T-helper 17 cell (primary cell): ENCODE results near the gene DBN1. TPM values are rescaled to one million over a fixed set of nuclear protein-coding genes. Genes with fewer than 3 reads are reported as not detected.
A peak's percentile ranks its signal among the peaks of the same experiment; 100 is the strongest.

Source experiments
- ATAC-seq: fragments of 150-1000 bp; cut with Tn5 transposase; 2 replicates; pipeline ENCODE4 v1.10.0; 2021; ENCODE audit warnings: mild to moderate bottlenecking, moderate library complexity
- DNase-seq, 3 donors: peaks; one replicate each; pipeline versions ENCODE4 v3.0.0 to v3.0.0-alpha.2; 2020 to 2021
- H3K9me3 ChIP-seq: one replicate; pipeline ENCODE4 v1.7.0; 2013; ENCODE audit warnings: low read length, mild to moderate bottlenecking; ENCODE audit not compliant: control insufficient read depth, poor library complexity, severe bottlenecking
- H3K27ac Mint-ChIP-seq: one replicate; pipeline ENCODE4 v1.8.0; 2022; ENCODE audit warnings: mild to moderate bottlenecking, moderate library complexity, mixed read lengths
- H3K27me3 Mint-ChIP-seq: one replicate; pipeline ENCODE4 v1.8.0; 2022; ENCODE audit warnings: mixed read lengths
- H3K36me3 Mint-ChIP-seq: one replicate; pipeline ENCODE4 v1.8.0; 2022; ENCODE audit warnings: low read depth, mixed read lengths
- H3K4me1 Mint-ChIP-seq: one replicate; pipeline ENCODE4 v1.8.0; 2022; ENCODE audit warnings: mild to moderate bottlenecking, mixed read lengths
- H3K4me3 Mint-ChIP-seq: one replicate; pipeline ENCODE4 v1.8.0; 2022; ENCODE audit warnings: mild to moderate bottlenecking, moderate library complexity, mixed read lengths
- total RNA-seq, 4 donors: library from RNA in 2 of 4; stranded (reverse) in 2 of 4; gene quantifications; one replicate each; pipeline ENCODE4 v1.2.3 and lab custom pipeline; 2022 to 2026

DBN1 gene
- total RNA-seq, 2 donors from 2014 or later = 1.2 to 5.0 TPM

DNA sequence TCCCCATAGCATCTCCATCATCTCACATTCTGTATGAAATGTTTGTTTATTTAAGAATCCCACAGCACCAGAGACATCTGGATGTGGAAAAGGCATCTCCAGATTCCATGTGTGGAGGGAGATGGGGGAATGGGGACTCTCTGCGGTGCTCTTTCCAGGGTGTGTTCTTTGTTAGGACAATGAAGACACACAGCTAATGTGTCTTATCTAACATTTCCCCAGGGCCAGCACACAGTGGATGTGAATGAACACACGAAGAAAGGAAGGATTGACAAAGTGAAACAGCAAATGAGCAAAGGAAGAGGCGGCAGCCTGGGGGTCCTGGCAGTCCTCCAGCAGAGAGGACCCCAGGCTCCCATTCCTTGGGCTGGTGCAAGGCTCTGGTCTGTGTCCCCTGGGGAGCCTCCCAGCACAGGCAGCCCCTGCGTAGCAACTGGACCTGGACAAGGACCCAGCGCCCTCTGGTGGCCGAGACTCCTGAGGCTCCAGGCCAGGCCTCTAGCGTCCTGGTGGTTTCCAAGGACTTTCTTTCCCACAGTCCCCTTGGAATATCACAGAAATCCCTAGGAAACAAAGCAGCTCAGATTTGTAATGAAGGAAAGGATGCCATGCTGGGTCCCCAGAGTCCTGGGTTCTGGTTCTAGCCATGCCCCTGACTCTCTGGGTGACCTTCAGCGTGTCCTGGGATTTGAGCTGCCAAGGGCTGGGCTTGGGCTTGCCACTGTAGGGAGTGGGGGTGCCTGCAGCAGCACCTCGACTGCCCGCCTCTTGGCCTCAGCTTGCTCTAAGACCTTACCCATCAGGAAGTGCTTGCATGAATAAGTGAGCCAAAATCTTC, 27.5 kb upstream of the DBN1 start:
- DNase-seq (peak; percentile 69 to 83 (median 82)), ATAC-seq (peak; percentile 35)
- Mint-ChIP-seq H3K27me3 (no peaks in the 10 kb centered on the region), H3K36me3 (peaks cover 2% of the 10 kb centered on the region), H3K27ac (peak overlapping the region; percentile 74), H3K4me1 (peaks cover 26% of the 10 kb centered on the region), H3K4me3 (no peak overlapping the region)
- no peaks in the 10 kb centered on the region for H3K9me3 ChIP-seq

DNA sequence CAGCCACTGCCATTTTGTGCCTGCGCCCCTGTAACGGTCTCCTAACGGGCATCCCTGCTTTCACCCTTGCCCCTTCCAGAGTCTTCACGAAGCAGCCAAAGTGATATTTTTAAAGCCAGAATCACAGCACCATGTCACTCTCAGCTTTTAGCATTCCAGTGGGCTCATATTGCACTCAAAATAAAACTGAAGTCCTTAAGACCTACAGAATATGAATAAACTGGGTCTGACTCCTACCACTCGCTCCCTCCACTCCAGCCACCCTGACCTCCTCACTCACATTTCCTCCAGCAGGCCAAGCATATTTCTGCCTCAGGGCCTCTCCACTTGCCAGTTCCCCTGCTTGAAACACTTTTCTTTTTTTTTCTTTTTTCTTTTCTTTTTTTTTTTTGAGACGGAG, 26.4 kb upstream of the DBN1 start:
- no peak overlapping the region for H3K27ac Mint-ChIP-seq
- H3K27me3 Mint-ChIP-seq = no peaks in the 10 kb centered on the region
- peaks cover 23% of the 10 kb centered on the region for H3K4me1 Mint-ChIP-seq
- H3K36me3 Mint-ChIP-seq = peaks cover 2% of the 10 kb centered on the region
- DNase-seq = no peak
- no peak overlapping the region for H3K4me3 Mint-ChIP-seq
- H3K9me3 ChIP-seq = no peaks in the 10 kb centered on the region
- ATAC-seq = no peak

DNA sequence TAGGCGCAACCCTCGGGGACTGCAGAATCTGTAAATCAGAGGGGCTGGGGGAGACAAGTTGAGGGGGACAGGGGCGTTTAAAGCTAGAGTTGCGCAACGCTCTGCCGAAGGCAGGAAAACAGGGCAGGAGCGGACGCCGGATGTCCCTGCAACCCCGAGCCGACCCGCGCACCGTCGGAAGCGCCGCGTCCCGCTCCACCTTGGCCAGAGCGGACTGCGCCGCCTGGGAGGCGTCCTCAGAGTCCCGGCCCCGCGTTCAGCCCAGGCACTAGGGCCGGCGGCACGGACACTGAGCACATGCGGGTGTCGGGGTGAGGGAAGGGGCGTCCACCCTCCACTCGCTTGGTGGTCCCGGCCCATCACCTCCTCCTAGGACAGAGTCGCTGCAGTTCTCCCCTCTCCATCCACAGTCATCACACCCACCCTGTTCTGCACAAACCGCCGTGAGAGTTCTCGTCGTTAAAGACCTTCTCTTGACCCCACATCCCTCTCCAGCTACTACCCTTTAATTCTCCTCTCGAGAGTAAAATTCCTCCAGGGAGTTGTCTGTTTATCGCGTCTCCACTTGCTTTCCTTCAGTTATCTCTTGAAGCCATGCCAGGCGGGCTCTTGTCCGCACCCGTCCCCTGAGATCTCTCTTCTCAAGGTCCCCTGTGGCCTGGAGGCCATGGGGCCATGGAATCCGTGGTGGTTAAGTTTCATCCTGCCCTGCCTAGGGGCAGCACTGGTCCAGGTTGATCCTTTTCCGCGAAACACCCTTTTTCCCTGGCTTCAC, 24.8 kb upstream of the DBN1 start:
- peak overlapping the region; percentile 93 for H3K27ac Mint-ChIP-seq
- DNase-seq (no peak), ATAC-seq (no peak)
- H3K4me1 Mint-ChIP-seq = peaks cover 23% of the 10 kb centered on the region
- H3K9me3 ChIP-seq = no peaks in the 10 kb centered on the region
- no peaks in the 10 kb centered on the region for H3K27me3 Mint-ChIP-seq
- peak overlapping the region; percentile 87 for H3K4me3 Mint-ChIP-seq
- peaks cover 2% of the 10 kb centered on the region for H3K36me3 Mint-ChIP-seq

DNA sequence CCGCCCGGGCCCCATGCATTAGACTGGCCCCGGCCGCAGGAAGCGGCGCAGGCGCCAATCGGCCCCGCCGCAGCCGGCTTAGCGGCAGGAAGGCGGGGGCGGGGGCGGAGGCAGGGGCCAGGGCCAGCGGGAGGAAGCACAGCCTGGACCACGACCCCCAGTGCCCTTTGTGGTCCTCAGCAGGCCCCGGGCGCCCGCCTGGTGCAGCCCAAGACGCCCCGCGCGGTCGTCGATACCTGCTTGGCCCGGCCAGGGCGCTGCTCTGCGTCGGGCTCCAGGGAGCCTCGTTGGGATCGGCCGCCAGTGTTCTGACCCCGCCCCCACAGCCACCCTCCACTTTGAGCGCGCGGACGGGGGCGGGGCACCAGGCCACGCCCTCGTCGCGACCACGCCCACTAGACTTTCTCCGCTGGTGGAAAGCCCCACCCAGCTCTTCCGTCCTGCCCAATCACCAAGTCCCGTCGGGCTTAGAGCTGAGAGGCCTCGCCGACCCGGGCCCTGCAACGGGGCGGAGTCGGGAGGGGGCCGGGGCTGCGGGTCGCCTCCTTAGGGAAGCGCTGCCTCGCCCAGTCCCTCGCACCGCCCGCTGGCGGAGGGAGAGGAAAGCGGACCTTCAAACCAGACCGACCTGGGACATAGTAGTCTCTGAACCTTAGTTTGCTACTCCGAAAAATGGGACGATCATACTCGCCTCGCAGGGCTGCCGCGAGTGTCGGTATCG, 24.0 kb upstream of the DBN1 start, which contains the start of gene PDLIM7:
Gene PDLIM7, minus strand, starts transcription at position 313 of the 721 bp plus-strand sequence. CDS start 1,092 bp downstream, outside the sequence.
- ATAC-seq (peak; percentile 92), DNase-seq (peak; percentile 92 to 94 (median 93))
- peaks cover 4% of the 10 kb centered on the region for H3K36me3 Mint-ChIP-seq
- peaks cover 29% of the 10 kb centered on the region for H3K4me1 Mint-ChIP-seq
- peak within 1 kb of the TSS; percentile 87 for H3K4me3 Mint-ChIP-seq
- no peaks in the 10 kb centered on the region for H3K9me3 ChIP-seq
- H3K27me3 Mint-ChIP-seq = no peaks in the 10 kb centered on the region
- H3K27ac Mint-ChIP-seq = peak within 1 kb of the TSS; percentile 93

DNA sequence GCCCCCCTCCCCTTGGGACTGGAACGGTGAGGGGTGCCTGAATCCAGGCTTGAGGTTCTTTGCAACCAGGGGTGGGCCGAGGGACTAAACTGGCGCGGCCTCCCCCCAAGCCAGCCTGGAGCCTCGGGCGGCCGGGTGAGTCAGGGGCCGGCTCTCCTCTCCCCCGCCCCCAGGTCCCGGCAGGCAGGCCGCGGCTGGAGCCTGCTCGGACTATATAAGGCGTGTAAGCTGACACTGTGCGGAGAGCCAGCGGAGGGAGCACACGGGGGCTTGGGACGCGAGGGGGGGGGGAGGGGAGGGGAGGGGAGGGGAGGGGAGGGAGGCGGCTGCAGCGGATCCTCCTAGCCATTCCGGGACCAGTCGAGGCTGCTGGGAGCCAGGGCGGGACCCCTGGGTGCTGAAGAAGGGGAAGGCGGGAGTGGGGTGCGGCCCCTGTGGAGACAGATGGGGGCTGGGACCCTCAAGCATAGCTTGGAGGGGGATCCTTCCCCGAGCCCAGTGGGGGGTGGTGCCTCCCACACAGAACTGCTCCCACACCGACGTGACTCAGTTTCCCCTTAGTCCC, 23.4 kb upstream of the DBN1 start:
- no peaks in the 10 kb centered on the region for H3K9me3 ChIP-seq
- peaks cover 23% of the 10 kb centered on the region for H3K4me1 Mint-ChIP-seq
- peaks cover 4% of the 10 kb centered on the region for H3K36me3 Mint-ChIP-seq
- DNase-seq = no peak
- H3K27ac Mint-ChIP-seq = no peak overlapping the region
- peak overlapping the region; percentile 87 for H3K4me3 Mint-ChIP-seq
- H3K27me3 Mint-ChIP-seq = no peaks in the 10 kb centered on the region
- ATAC-seq = no peak

DNA sequence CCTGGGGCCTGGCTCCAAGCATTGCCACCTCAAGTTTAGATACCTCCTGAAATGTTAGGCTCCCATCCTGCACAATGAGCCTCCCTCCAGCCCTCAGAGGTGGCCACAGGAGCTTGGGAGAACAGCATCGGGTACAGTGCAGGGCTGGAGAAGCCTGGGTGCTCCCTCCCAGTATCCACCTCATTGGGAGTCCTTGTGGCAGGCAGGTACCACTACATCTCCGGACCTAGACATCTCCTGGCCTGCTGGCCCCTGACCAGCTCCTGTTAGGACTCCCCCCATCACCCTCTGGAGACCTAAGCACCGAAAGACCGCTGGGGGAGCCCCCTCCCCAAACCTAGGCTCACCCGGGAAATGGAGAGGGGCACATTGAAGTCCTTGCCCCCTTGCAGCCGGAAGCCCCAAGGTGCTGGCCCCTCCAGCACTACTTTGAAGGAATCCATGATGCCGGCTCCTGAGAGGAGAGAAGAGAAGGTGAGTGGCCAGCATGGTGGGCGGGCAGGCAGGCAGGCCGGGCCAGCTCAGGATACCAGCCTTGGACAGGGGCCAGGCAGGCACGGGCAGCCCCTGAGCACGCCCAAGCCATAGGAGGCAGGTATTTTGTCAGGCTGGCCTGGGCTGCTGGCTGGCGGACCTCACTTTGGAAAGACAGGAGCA, 22.8 kb upstream of the DBN1 start:
- peaks cover 4% of the 10 kb centered on the region for H3K36me3 Mint-ChIP-seq
- H3K27ac Mint-ChIP-seq = no peak overlapping the region
- no peak for ATAC-seq
- H3K4me3 Mint-ChIP-seq = peak overlapping the region; percentile 87
- no peaks in the 10 kb centered on the region for H3K9me3 ChIP-seq
- H3K27me3 Mint-ChIP-seq = no peaks in the 10 kb centered on the region
- H3K4me1 Mint-ChIP-seq = peaks cover 22% of the 10 kb centered on the region
- DNase-seq = no peak

DNA sequence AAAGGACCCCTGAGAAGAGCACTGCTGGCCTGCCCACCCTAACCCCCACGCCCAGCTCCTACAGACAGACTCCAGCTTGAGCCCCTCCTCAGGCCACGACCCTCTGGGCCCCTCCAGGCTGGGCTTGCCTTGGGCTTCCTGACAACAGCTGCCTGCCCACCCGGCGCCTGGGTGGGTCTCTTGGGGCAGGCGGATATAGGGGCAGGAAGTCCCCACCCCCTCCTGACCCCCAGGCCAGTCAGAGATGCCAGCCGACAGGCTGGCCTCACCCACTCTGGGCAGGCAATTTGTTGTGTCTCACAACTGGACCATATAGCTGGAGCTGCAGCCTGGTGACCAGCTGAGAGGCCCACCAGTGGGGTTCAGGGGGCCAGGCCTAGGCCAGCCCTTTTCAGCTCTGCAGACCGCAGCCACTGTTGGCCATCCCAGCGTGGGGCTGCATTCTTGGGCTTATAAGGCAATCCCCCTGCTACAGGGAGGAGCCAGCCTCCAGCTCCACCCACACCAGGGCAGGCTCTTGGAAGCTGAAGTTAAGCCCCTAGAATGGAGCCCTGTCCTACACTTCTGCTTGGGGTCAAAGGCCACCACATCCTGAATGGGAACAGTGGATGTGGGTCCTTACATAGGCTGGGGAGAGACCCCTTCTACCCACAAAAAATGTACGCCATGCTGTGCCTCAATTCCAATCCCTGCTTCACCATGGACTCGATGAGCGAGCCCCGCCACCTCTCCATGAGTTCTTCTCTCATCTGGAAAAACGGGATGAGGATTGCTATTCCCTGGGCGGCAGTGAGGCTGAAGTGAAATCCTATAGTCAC, 22.0 kb upstream of the DBN1 start:
- Mint-ChIP-seq H3K27me3 (no peaks in the 10 kb centered on the region), H3K27ac (no peak overlapping the region), H3K4me3 (no peak overlapping the region), H3K36me3 (peaks cover 4% of the 10 kb centered on the region), H3K4me1 (peaks cover 17% of the 10 kb centered on the region)
- no peak for DNase-seq
- no peak for ATAC-seq
- H3K9me3 ChIP-seq = no peaks in the 10 kb centered on the region

DNA sequence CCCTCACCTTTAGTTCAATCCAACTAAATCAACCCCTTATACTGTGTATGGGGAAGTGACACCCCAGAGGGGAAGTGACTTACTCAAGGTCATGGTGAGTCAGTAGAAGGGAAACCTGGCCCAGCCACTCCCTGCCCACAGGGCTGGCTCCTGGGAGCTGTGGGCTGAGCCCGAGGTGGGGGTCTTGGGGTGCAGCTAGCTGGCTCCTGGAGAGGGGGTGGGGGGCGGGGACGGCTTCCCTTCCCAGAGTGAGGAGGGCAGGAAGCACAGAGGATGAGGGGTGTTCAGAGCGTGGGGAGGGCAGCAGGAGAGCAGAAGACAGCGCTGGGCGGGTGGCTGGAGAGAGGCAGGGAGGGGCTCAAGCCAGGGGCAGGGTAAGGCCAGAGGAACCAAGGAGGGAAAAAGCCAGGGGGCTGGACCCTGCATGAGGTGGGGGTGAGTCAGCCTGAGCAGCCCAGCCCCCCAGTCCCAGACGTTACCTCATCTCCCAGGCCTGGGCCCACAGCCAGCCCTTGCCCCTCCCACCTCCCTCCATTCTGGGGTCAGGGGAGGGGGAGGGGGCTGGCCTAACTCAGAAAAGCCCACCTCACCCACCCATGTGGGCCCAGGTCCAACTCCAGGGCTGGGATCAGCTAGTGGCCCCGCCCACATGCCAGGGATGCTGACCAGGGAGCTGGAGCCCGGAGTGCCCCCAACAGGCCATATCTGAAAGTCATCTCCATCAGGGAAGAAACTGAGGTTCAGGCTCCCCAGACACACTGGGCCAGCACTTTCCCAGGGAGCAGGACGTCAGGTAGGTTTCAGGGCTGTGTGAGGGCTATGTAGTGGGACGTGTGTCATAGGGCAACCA, 21.1 kb upstream of the DBN1 start:
- Mint-ChIP-seq H3K27ac (no peak overlapping the region), H3K36me3 (peaks cover 4% of the 10 kb centered on the region), H3K4me3 (no peak overlapping the region), H3K4me1 (peaks cover 17% of the 10 kb centered on the region), H3K27me3 (no peaks in the 10 kb centered on the region)
- ATAC-seq (no peak), DNase-seq (no peak)
- no peaks in the 10 kb centered on the region for H3K9me3 ChIP-seq

DNA sequence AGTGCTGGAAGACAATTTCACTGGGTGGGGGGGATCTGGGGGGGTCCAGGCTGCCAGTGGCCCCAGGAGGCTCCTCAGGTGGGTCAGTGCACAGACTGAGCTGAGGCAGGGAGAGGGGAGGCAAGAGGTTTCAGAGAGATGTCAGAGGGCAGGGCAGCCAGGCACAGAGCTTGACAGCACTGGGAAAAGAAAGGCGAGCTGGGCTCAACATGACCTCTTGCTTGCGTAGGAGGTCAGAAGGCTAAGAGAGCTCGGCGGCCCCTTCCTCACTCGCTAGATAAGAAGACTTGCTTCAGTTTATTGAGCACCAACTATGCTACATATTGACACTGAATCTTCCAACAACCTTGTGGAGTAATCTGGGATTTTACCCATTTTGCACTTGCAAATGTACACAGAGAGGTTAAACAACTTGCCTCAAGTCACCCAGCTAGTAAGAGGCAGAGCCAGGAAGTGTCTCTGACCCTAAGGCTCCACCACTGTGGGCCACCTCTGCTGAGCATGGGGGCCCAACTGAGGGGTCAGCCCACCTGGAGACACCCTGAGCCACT, 20.4 kb upstream of the DBN1 start:
- DNase-seq (no peak), ATAC-seq (no peak)
- Mint-ChIP-seq H3K36me3 (peaks cover 4% of the 10 kb centered on the region), H3K27ac (no peak overlapping the region), H3K4me1 (peaks cover 17% of the 10 kb centered on the region), H3K27me3 (no peaks in the 10 kb centered on the region), H3K4me3 (no peak overlapping the region)
- no peaks in the 10 kb centered on the region for H3K9me3 ChIP-seq

DNA sequence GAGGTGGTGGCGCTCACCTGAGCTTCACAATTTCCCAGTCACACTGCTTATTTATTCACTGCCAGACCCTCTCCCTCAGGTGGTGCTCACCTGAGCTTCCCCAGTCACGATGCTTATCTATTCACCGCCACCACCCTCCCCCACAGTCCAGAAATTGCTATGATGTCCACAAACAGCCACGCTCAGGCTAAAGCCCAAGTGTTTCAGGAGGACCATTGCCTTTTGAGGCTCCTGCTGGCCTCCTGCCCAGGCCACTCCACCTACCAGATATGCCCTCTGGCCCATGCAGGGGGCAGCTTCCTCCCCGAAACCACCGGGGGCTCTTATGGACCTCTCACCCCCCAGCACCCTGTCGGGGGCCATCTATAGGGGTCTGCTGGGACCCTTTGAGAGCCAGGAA, 19.4 kb upstream of the DBN1 start:
- DNase-seq (no peak), ATAC-seq (no peak)
- peaks cover 10% of the 10 kb centered on the region for H3K4me1 Mint-ChIP-seq
- H3K27me3 Mint-ChIP-seq = no peaks in the 10 kb centered on the region
- peaks cover 2% of the 10 kb centered on the region for H3K36me3 Mint-ChIP-seq
- H3K4me3 Mint-ChIP-seq = peak overlapping the region; percentile 56
- no peak overlapping the region for H3K27ac Mint-ChIP-seq
- H3K9me3 ChIP-seq = no peaks in the 10 kb centered on the region
